Fibroblast of skin of back (primary cell): ENCODE data around the gene CDX1.

Experiments used
- DNase-seq: peaks from one replicate; pipeline ENCODE4 v3.0.0-alpha.2; 2013

CDX1 gene

GRCh38 chr5:150184990-150185912 is 18.7 kb downstream of the CDX1 start:
- DNase-seq: no peak

- DNase-seq: no peak
These were observed 19.6 kb downstream of the CDX1 start for GRCh38 chr5:150186137-150186536.

GRCh38 chr5:150186897-150187296 is 20.3 kb downstream of the CDX1 start:
- DNase-seq: no peak

- DNase-seq: no peak
These were observed 21.7 kb downstream of the CDX1 start for GRCh38 chr5:150188146-150188842.

GRCh38 chr5:150189326-150189725 is 22.7 kb downstream of the CDX1 start:
- DNase-seq: no peak

- DNase-seq: no peak
These were observed 23.3 kb downstream of the CDX1 start, which contains the start of gene SLC6A7 for GRCh38 chr5:150189728-150190502. SLC6A7 (plus strand) TSS chr5:150190062; CDS start chr5:150190328, 266 bp downstream.

GRCh38 chr5:150190503-150190979 is 24.0 kb downstream of the CDX1 start:
- no peak for DNase-seq

- no peak for DNase-seq
These were observed 24.4 kb downstream of the CDX1 start for GRCh38 chr5:150190987-150191386.

GRCh38 chr5:150192462-150192861 is 25.9 kb downstream of the CDX1 start:
- no peak for DNase-seq

GRCh38 chr5:150195736-150196485 is 29.3 kb downstream of the CDX1 start:
- DNase-seq: no peak

GRCh38 chr5:150196514-150196913 is 29.9 kb downstream of the CDX1 start:
- no peak for DNase-seq

- no peak for DNase-seq
These were observed 30.4 kb downstream of the CDX1 start for GRCh38 chr5:150196986-150197385.

GRCh38 chr5:150197476-150197875 is 30.9 kb downstream of the CDX1 start:
- DNase-seq: no peak

GRCh38 chr5:150202501-150202900 is 35.9 kb downstream of the CDX1 start:
- no peak for DNase-seq

GRCh38 chr5:150203832-150204589 is 37.4 kb downstream of the CDX1 start:
- no peak for DNase-seq

GRCh38 chr5:150204590-150204960 is 38.0 kb downstream of the CDX1 start:
- DNase-seq: no peak

- DNase-seq: no peak
These were observed 39.7 kb downstream of the CDX1 start for GRCh38 chr5:150206098-150206778.

GRCh38 chr5:150206779-150207115 is 40.2 kb downstream of the CDX1 start:
- no peak for DNase-seq

GRCh38 chr5:150208187-150209098 is 41.9 kb downstream of the CDX1 start:
- DNase-seq: peak; percentile 74
